ENCODE results near the gene PGM5.
"Not testable (repeated sequence)": the region's sequence is repeated elsewhere in the genome, so short reads cannot be mapped to it uniquely, and the experiment has no call there.

DNA sequence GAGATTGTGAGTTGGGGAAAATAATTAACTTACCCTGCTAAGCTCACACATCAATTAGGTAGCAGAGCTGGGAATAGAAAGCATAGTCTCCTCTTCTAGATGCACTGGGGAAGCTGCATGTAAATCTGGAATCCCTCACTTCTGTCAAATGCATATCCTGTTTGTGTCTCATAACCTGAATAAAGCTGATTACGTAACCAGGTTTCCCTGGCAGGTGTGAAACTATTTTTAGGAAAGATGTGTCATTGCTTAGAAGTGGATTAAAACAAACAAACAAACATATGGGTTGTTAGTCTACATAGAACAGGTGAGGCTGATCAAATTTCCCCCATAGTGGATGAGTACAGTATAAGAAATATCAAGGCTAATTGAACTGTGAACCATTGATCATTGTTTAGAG lies 27.5 kb downstream of the PGM5 start:
- not testable (repeated sequence) for TF ChIP-seq YY1 (tag by site-specific recombination; IDR thresholded peaks at IDR 0.05); ZBTB17 (tag by site-specific recombination; IDR thresholded peaks at IDR 0.05); SETDB1 (IDR thresholded peaks at IDR 0.05; ENCODE audit: insufficient read length, low read length); ZNF626 (tag by site-specific recombination; IDR thresholded peaks at IDR 0.05); ZNF274 (IDR thresholded peaks at IDR 0.05; ENCODE audit: low read length); ZNF274 (tag by site-specific recombination; IDR thresholded peaks at IDR 0.05; ENCODE audit: borderline replicate concordance); ZNF707 (tag by site-specific recombination; IDR thresholded peaks at IDR 0.05)
- TF ChIP-seq, protein P1, sequence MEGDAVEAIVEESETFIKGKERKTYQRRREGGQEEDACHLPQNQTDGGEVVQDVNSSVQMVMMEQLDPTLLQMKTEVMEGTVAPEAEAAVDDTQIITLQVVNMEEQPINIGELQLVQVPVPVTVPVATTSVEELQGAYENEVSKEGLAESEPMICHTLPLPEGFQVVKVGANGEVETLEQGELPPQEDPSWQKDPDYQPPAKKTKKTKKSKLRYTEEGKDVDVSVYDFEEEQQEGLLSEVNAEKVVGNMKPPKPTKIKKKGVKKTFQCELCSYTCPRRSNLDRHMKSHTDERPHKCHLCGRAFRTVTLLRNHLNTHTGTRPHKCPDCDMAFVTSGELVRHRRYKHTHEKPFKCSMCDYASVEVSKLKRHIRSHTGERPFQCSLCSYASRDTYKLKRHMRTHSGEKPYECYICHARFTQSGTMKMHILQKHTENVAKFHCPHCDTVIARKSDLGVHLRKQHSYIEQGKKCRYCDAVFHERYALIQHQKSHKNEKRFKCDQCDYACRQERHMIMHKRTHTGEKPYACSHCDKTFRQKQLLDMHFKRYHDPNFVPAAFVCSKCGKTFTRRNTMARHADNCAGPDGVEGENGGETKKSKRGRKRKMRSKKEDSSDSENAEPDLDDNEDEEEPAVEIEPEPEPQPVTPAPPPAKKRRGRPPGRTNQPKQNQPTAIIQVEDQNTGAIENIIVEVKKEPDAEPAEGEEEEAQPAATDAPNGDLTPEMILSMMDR (tag by site-specific recombination; IDR thresholded peaks at IDR 0.05): not testable (repeated sequence)
- TF ChIP-seq, protein P2, sequence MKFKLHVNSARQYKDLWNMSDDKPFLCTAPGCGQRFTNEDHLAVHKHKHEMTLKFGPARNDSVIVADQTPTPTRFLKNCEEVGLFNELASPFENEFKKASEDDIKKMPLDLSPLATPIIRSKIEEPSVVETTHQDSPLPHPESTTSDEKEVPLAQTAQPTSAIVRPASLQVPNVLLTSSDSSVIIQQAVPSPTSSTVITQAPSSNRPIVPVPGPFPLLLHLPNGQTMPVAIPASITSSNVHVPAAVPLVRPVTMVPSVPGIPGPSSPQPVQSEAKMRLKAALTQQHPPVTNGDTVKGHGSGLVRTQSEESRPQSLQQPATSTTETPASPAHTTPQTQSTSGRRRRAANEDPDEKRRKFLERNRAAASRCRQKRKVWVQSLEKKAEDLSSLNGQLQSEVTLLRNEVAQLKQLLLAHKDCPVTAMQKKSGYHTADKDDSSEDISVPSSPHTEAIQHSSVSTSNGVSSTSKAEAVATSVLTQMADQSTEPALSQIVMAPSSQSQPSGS (tag by site-specific recombination; IDR thresholded peaks at IDR 0.05; ENCODE audit: low read depth): not testable (repeated sequence)
